ENCODE results near the gene HLCS.
"Not testable (repeated sequence)": the region's sequence is repeated elsewhere in the genome, so short reads cannot be mapped to it uniquely, and the experiment has no call there.

HLCS gene

DNA sequence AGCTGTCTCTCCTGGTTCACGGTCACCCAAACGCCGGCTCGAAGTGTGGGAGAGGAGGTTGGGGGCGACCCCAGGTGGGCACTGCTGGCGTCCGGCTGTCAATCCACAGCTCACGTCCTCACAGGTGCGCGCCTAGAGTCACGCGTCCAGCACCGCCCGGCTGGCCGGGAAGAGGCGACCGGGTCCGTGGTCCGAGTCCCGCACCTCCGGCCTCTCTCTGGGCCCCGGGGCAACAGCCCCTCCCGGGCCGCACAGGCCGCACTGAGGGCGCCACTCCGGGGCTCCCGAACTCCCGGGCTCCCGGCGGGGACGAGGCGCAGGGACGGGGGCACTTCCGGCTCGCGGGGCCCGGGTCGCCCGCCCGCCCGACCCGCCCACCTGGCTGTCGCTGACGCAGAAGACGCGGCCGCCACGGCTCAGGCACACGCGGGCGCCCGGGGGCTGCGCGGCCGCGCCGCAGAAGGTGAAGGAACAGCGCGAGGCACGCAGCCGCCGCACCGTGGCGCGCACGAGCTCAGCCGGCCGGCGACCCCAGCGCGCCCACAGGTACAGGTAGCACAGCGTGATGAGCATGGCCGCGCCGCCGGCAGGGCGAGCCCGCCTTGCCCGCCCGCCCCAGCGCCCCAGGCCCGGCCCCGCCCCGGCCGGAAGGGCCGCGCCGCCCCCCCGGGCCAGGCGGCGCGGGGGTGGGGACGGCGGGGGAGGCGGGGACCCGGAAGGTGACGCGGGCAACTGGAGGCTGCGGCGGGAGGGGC, at the start of gene HLCS:
TSS of gene HLCS (minus strand) at position 604 of the 755 bp plus-strand sequence. CDS start at position 573, 31 bp downstream.
- DNase-seq (ENCODE audit: low read depth, low spot score), result no peak

DNA sequence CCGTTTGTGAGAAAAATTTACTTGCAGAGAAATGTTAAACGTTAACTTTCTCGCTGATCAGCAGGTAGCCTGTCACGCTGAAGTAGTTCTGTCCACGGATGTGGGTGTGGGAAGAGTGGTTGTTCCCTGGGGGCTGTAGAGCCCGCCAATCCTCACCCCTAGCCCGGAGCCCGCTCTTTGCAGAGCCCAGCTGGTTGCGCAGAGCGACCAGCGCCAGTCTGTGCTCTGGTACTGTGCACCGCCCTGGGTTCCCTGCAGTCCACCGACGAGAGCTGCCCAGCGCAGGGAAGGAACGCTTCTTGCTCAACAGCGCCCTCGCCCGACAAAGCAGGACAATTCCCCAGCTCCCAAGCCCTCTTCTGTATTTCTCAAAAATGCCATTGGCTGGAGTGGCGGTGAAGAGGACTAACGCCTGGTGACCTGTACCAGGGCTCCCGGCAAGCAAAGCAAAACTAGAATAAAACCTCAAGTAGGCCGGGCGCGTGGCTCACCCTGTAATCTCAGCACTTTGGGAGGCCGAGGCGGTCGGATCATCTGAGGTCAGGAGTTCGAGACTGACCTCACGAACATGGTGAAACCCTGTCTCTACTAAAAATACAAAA, 43.4 kb upstream of the HLCS start:
- DNase-seq (ENCODE audit: low read depth, low spot score), result peak; percentile 74

DNA sequence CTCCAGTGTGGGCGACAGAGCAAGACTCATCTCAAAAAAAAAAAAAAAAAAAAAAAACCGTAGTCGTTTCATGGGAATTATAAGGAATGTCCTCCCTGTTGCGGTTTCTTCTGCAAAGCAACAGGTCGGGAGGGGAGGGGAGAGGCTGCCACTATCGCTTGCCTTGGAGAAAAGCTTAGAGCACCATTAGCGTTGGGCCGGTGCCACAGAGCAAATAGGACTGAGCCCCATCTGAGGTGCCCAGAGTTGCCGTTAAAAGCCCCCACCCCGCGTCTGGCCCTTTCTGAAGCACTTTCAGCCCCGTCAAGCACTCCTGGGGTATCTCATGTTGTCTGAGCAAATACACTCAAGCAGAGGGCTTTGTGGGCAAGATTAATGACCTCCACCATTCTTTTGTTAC, 42.3 kb upstream of the HLCS start:
- no peak for DNase-seq (ENCODE audit: low read depth, low spot score)

DNA sequence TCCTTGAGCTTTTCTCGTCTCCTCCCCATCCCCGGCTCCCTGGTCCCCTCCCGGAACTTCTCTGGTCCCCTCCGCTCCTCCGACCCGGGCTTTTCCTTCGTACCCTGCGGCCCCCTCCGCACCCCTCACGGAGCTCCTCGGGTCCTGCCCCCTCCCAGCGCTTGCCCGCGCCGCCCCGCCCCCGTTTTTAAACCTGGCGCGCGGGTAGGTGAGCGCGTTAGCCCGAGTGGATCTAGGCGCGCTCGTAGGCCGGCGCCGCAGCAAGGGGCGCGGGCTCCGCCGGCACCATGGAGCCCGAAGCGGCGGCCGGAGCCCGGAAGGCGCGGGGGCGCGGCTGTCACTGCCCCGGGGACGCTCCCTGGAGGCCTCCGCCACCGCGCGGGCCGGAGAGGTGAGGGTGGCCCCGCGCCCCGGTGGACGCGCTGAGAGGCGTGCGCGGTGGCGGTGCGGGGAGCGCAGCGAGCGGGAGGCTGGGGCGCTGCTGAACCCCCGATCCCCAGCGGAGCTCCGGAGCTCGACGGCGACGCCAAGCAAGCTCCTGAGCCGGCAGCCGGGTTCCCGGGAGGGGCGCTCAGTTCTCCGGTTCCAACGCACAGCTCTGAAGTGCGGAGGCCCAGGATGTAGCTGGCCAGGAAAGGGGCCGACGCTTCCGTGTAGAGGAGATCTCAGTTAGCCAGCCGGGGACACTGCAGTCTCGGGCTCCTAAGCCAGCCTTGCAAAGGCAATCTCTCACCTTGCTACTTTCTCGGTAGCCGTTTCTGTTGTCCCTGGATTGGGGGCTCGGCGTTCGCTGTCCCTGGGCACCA, 40.2 kb upstream of the HLCS start, which contains the start of gene RIPPLY3:
TSS of gene RIPPLY3 (plus strand) at position 217 of the 806 bp plus-strand sequence. CDS start at position 288, 71 bp downstream.
- no peak for DNase-seq (ENCODE audit: low read depth, low spot score)

DNA sequence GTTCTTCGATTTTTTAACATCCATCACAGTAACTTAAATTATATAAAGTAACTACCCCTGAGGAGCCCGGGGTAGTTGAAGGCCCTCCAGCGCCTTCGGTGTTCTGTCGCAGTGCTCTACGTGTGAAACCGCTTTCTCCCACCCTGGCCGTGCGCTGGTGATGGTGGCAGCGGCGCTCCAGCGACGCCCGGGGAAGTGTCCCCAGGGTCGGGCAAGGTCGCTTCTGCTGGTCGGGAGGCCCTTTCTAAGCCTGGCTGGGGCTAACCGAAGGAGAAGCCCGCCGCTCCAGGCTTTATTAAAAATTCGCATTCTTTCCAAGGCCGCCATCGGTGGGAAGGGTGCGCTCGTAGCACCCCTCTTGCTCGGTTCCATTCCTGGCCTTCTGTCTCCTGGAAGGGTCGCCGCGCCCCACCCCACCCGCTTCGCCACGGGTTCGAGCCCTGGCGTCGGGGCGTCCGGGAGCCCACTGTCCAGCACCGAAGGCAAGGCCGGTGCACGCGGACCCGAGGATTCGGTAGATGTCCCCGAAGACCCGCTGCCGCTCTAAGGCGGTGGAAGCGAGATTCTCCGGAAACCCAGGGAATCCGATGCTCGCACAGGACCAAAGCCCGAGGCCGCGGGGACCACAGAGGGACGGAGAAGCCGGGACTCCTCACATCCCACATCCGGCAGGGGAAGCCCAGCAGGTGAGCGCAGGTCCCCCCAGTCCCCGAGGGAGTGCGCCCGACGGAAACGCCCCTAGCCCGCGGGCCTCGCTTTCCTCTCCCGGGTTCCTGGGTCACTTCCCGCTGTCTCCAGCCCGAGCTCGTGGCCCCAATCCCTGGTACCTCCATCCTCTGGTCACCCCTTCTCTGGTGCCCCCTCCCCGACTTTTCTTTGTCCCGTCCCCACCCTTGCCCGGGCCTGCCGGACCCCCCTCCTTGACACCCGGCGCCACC, 39.3 kb upstream of the HLCS start:
- DNase-seq (ENCODE audit: low read depth, low spot score), result no peak

DNA sequence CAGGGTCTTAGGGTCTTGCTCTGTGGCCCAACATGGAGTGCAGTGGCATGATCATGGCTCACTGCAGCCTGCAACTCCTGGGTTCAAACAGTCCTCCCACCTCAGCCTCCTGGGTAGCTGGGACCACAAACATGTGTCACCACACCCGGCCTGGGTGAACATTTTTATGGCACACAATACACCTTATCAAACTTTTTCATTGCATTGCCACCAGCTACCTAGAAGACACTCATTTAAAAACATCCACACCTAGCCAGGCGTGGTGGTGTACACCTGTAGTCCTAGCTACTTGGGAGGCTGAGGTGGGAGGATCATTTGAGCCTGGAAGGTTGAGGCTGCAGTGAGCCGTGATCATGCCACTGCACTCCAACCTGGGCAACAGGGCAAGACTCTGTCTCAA, 37.4 kb upstream of the HLCS start:
- DNase-seq (ENCODE audit: low read depth, low spot score), result not testable (repeated sequence)

DNA sequence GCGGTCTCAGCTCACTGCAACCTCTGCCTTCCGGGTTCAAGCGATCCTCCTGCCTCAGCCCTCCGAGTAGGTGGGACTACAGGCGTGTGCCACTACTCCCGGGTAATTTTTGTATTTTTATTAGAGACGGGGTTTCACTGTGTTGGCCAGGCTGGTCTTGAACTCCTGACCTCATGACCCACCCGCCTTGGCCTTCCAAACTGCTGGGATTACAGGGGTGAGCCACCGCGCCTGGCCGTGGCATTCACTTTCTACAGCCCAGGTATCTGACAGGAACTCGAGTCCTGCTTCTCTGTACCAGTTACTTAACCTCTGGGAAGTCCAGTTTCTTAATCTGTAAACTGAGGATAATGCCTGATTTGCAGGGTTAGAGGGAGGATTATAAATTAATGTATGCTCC, 36.4 kb upstream of the HLCS start:
- DNase-seq (ENCODE audit: low read depth, low spot score), result not testable (repeated sequence)

DNA sequence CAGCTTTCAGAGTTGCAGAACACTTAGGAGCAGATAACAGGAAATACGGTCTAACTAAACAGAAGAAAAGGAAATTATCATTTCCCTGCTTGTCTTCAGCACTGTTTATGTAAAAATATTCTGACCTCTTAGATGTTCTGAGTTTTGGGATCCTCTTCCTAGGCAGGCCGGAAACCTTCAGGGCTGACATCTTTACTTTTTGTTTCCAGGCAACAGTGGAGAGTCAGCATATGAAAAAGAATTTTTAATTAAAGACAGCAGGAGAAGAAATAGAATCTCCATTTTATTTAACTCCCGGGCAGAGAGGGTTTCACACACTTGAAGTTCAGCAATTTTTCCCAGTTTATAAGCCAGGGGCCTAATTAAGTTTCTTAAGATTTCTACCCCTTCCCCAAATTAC, 35.0 kb upstream of the HLCS start:
- DNase-seq (ENCODE audit: low read depth, low spot score), result no peak

DNA sequence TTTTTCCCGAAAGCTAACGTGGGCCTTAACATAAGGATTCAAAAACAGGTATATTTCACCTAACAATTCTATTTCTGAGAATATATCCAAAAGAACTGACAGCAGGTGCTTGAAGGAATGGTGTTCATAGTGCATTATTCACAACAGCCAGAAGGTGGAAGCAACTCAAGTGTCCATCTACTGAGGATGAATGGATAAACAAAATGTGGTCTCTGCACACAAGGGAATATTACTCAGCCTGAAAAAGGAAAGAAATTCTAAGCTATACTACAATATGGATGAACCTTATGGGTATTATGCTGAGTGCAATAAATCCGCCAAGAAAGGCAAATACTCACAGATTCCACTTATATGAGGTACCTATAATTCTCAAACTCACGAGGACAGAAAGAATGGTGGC, 33.9 kb upstream of the HLCS start:
- no peak for DNase-seq (ENCODE audit: low read depth, low spot score)

DNA sequence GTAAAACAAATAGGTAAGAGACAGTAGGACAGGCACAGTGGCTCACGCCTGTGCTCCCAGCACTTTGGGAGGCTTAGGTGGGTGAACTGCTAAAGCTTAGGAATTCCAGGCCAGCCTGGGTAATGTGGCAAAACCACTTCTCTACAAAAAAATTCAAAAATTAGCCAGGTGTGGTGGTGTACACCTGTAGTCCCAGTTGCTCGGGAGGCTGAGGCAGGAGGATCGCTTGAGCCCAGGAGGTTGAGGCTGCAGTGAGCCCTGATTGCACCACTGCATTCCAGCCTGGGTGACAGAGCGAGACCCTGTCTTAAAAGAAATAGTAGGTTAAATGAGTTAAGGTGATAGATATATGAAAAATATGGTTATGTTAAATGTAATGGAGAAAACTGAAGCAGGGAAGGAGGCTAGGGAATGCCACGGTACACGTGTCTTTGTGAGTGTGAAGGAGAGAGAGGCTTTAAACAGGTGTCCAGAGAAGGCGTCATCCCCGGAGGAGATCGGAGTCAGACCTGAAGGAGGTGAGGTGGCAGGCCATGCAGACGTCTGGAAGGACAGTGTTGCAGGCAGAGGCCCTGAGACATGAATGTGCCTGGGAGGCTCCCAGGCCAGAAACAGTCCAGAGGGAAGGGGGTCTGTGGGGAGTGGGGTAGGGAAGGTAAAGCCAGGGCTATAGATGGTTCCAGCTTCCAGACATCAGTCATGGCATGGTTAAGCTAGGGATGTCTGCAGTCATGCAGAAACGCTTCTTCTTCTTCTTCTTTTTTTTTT, 32.8 kb upstream of the HLCS start:
- no peak for DNase-seq (ENCODE audit: low read depth, low spot score)

DNA sequence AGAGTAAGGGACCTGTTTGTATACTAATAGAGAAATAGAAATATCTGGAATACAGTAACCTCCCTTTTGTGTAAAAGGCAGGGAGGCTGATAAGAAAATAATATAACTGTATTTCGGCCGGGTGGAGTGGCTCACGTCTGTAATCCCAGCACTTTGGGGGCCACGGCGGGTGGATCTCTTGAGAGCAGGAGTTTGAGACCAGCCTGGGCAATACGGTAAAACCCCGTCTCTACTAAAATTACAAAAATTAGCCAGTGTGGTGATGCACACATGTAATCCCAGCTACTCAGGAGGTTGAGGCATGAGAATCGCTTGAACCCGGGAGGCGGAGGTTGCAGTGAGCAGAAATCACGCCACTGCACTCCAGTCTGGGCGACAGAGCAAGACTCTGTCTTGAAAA, 28.8 kb upstream of the HLCS start:
- DNase-seq (ENCODE audit: low read depth, low spot score), result not testable (repeated sequence)

DNA sequence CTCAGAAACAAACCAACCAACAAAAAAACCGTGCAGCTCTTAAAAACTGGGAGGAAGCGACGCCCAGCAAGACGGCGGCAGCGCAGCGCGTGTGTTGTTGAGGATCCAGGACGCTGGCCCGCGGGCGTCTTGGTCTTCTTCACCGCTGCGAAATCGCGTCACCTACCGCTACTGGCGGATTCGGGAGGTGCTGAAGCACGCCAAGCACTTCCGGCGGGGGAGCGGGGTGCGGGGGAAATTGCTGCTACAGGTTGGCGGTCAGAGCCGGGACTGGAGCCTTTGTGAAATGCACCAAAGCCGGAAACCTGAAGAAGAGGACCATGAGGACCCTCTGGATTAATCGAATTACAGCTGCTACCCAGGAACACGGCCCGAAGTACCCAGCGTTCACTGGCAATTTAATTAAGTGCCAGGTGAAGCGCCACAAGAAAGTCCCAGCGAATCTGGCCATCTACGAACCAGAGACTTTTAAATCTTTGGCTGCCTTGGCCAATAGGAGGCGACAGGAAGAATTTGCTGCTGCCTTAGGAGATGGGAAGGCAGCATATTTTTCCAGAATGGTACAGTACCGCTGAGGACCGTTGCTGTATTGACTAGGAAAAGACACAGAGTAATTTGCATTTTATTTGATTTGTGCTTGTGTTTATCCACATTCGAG, 28.2 kb upstream of the HLCS start:
- DNase-seq (ENCODE audit: low read depth, low spot score), result no peak

DNA sequence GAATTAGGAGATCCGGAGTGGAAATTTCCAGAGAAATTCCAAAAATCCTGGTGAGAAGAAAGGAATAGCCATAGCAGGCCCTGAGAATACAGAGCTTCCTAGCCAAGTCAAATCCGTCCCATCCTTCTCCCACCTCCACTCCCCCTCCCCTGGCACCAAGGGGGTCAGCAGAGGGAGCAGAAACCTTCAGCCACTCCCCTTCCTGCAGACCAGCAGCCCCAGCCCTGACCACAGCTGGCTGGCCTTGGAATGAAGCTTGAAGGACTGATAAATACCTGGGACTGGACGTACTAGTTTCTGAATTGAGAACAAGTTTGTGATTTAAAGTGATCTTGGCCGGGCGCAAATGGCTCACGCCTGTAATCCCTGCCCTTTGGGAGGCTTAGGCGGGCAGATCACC, 26.2 kb upstream of the HLCS start:
- DNase-seq (ENCODE audit: low read depth, low spot score), result no peak

DNA sequence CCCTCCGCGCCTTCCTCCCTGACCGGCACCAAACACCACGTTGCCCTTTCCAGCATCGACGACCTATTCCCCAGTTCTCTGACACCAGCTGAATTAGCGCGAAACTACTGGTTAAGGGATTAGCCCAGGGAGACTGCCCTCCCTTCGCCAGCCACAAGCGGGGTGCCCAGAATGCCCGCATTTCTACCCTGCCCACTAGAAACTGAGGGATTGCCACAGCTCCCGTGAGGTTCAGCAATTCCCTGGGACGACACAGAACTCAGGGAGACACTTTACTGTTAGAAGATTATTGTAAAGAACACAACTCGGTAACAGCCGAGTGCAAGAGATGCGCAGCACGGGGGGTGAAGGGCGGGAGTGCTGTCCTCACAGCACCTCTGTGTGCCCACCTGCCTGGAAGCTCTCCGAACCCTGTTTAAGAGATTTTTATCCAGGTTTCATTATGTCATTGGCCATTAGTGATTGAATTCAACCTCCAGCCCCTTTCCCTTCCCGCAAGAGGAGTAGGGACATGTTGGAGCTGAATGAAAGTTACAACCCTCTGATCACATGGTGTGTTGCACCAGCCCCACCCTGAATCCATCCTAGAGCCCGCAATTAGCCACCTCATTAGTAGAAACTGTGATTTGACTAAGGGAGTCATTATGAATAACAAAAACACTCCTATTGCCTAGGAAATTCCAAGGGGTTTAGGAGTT, 24.2 kb upstream of the HLCS start:
- DNase-seq (ENCODE audit: low read depth, low spot score), result no peak

DNA sequence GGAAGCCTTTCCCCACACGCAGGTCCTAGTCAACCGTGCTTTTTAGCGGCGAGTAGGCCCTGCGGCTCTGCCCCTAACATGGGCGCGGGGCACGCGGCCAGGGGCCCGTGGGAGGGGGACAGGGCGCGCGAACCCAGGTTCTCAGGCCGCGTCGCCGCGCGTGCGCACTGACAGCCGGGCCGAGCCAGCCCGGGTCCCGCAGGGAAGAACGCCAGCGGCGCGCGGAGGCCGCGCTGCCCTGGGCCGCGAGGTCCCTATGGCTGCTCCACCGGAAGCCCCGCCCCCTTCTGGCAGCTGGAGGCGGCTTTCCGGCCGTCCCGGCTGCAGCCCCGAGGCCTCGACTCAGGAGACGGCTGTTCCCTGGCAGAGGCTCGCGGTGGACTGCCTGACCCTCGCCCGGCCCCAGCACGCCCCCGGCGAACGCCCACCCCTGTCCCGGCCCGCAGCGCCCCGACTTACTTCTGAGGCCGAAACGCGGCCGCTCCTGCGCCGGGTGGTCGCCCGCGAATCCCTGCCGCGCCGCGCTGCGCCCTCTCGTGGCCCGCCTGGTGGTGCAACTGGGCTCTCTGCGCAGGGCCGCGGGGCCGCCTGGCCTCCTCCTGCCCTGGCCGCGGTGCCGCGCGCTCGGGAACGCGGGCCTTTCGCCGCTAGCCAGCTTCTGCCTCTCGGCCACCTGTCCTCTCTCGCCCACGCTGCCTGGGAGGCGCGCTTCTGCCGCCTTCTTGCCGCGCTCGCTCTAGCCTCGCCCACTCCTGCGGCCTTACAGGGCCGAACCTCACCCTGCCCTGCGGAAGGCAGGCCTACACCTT, 23.4 kb upstream of the HLCS start:
- peak; percentile 63 for DNase-seq (ENCODE audit: low read depth, low spot score)

DNA sequence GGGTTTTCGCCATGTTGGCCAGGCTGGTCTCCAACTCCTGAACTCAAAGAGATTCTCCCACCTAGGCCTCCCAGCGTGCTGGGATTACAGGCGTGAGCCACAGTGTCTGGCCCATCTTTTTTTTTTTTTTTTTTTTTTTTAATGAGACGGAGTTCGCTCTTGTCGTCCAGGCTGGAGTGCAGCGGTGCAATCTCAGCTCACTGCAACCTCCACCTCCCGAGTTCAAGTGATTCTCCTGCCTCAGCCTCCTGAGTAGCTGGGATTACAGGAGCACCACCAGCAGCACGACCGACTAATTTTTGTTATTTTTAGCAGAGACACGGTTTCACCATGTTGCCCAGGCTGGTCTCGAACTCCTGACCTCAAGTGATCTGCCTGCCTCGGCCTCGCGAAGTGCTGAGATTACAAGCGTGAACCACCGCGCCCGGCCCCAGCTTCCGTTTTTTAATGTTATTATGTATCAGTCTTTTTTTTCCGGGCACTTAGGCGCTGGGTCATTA, 22.8 kb upstream of the HLCS start:
- not testable (repeated sequence) for DNase-seq (ENCODE audit: low read depth, low spot score)

DNA sequence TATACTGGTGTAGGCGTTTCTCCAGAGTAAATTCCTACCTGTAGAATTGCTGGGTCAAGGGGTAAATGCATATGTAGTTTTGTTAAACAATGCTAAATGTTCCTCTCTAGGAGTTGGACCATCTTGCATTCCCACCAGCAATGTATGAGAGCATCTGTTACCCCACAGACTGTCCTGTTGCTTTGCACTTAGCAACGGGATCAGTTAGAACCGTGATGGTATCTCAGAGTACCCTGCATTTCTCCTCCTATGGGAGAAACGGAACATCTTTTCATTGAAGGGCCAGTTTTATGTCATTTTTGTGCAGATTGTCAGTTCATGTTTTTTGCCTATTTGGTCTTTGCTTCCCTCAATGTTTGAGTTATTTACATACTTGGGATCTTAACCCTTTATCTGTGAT, 22.1 kb upstream of the HLCS start:
- no peak for DNase-seq (ENCODE audit: low read depth, low spot score)

DNA sequence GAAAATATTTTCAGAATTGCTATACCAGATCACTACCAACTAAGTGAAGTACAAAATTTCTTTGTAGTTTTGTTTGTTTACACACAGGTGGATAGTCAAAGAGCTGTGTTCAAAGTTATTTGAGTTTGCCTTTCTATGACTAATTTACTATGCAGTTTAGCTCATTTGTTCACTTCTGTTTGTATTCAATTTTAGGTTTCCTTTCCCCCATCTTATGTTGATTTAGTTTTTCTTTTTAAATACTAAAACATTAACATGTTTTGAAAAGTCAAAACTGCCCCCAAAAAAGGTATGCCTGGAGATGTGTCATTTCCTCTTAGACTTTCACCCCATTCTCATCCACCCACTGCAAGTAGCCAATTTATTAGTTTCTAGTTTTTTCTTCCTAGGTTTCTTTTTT, 21.4 kb upstream of the HLCS start:
- DNase-seq (ENCODE audit: low read depth, low spot score), result no peak

Data from brain pericyte (primary cell).